Right lobe of liver (tissue), 4 donors: Measurements from ENCODE around the gene CCL4.

ENCODE experiments used
- POLR2A ChIP-seq: fragments of 450-650 bp; IDR thresholded peaks from one replicate; pipeline ENCODE4 v1.6.1; 2017; ENCODE audit warnings: antibody characterized with exemption, mild to moderate bottlenecking
- TF ChIP-seq, protein P1 (sequence below), 4 donors: fragments of 200-600 bp in 3 of 4; fragments of 450-650 bp in 1 of 4; IDR thresholded peaks; one replicate each; pipeline versions ENCODE4 v1.5.1 to v1.8.0; 2016 to 2022; ENCODE audit warnings: antibody characterized with exemption in 4 of 4, mild to moderate bottlenecking in 2 of 4
- donor health status: DM: no; HTN: no; CAD: no.
- donor health status: DM: no; HTN: no; CAD: no.
- donor health status: DM: no; HTN: yes; CAD: no.

DNA sequence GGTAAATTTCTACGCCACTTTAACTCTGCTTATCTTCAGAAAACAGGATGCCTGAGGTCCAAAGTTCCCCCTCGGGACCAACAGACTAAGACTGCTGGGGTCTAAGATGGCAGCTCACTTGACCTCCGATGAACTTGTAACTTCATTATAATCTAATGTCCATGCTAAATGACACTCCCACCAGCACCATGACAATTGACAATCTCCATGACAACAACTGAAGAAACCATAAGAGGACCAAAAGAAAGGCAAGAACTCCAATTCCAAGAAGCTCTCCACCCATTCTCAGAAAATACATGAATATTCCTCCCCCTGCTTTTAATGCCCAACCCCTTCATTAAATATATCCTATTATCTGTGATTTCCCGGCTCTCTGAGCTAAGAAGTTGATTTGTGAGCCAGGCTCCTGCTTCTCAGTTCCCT lies 7.5 kb downstream of the CCL4 start:
- TF ChIP-seq, protein P1, sequence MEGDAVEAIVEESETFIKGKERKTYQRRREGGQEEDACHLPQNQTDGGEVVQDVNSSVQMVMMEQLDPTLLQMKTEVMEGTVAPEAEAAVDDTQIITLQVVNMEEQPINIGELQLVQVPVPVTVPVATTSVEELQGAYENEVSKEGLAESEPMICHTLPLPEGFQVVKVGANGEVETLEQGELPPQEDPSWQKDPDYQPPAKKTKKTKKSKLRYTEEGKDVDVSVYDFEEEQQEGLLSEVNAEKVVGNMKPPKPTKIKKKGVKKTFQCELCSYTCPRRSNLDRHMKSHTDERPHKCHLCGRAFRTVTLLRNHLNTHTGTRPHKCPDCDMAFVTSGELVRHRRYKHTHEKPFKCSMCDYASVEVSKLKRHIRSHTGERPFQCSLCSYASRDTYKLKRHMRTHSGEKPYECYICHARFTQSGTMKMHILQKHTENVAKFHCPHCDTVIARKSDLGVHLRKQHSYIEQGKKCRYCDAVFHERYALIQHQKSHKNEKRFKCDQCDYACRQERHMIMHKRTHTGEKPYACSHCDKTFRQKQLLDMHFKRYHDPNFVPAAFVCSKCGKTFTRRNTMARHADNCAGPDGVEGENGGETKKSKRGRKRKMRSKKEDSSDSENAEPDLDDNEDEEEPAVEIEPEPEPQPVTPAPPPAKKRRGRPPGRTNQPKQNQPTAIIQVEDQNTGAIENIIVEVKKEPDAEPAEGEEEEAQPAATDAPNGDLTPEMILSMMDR (IDR thresholded peaks at IDR 0.05): no peak
- TF ChIP-seq POLR2A: no peak
